ENCODE measurements around the gene LPIN3. TPM values are rescaled to one million over a fixed set of nuclear protein-coding genes. Genes with fewer than 3 reads are reported as not detected.

Gene LPIN3
- total RNA-seq, 2 donors from 2014 or later, result 2.5 to 2.6 TPM

- Mint-ChIP-seq H3K4me3 (no peak overlapping the region), H3K27ac (no peak overlapping the region), H3K9me3 (no peaks in the 10 kb centered on the region), H3K27me3 (ENCODE audit: low read depth) (no peaks in the 10 kb centered on the region), H3K36me3 (ENCODE audit: insufficient read depth in 2 of 2) (no peaks in the 10 kb centered on the region), H3K4me1 (ENCODE audit: low read depth) (no peaks in the 10 kb centered on the region)
- DNase-seq (no peak), ATAC-seq (replicated peaks in 1 of 2) (no peak)
These were observed 8.0 kb downstream of the LPIN3 start for GRCh38 chr20:41348430-41349172.

- no peak for ATAC-seq (replicated peaks in 1 of 2)
- Mint-ChIP-seq H3K27me3 (ENCODE audit: low read depth) (no peaks in the 10 kb centered on the region), H3K4me3 (no peak overlapping the region), H3K36me3 (ENCODE audit: insufficient read depth in 2 of 2) (no peaks in the 10 kb centered on the region), H3K4me1 (ENCODE audit: low read depth) (no peaks in the 10 kb centered on the region), H3K27ac (no peak overlapping the region), H3K9me3 (no peaks in the 10 kb centered on the region)
- DNase-seq, result no peak
These were observed 8.6 kb downstream of the LPIN3 start for GRCh38 chr20:41349266-41349665.

- DNase-seq (no peak), ATAC-seq (replicated peaks in 1 of 2) (no peak)
- Mint-ChIP-seq H3K9me3 (no peaks in the 10 kb centered on the region), H3K4me3 (no peak overlapping the region), H3K36me3 (ENCODE audit: insufficient read depth in 2 of 2) (no peaks in the 10 kb centered on the region), H3K27ac (no peak overlapping the region), H3K27me3 (ENCODE audit: low read depth) (no peaks in the 10 kb centered on the region), H3K4me1 (ENCODE audit: low read depth) (no peaks in the 10 kb centered on the region)
These were observed 9.3 kb downstream of the LPIN3 start for GRCh38 chr20:41349943-41350342.

GRCh38 chr20:41350408-41350962, 9.9 kb downstream of the LPIN3 start:
- no peak overlapping the region for H3K4me3 Mint-ChIP-seq
- no peak for ATAC-seq (replicated peaks in 1 of 2)
- H3K36me3 Mint-ChIP-seq (ENCODE audit: insufficient read depth in 2 of 2), result no peaks in the 10 kb centered on the region
- DNase-seq, result no peak
- no peaks in the 10 kb centered on the region for H3K9me3 Mint-ChIP-seq
- H3K27me3 Mint-ChIP-seq (ENCODE audit: low read depth), result no peaks in the 10 kb centered on the region
- no peak overlapping the region for H3K27ac Mint-ChIP-seq
- no peaks in the 10 kb centered on the region for H3K4me1 Mint-ChIP-seq (ENCODE audit: low read depth)

GRCh38 chr20:41352106-41352505, 11.5 kb downstream of the LPIN3 start:
- H3K4me3 Mint-ChIP-seq, result no peak overlapping the region
- no peaks in the 10 kb centered on the region for H3K27me3 Mint-ChIP-seq (ENCODE audit: low read depth)
- no peaks in the 10 kb centered on the region for H3K4me1 Mint-ChIP-seq (ENCODE audit: low read depth)
- ATAC-seq (replicated peaks in 1 of 2), result no peak
- H3K36me3 Mint-ChIP-seq (ENCODE audit: insufficient read depth in 2 of 2), result no peaks in the 10 kb centered on the region
- no peak overlapping the region for H3K27ac Mint-ChIP-seq
- H3K9me3 Mint-ChIP-seq, result no peaks in the 10 kb centered on the region
- no peak for DNase-seq

- no peak for ATAC-seq (replicated peaks in 1 of 2)
- Mint-ChIP-seq H3K36me3 (ENCODE audit: insufficient read depth in 2 of 2) (no peaks in the 10 kb centered on the region), H3K27ac (no peak overlapping the region), H3K4me3 (no peak overlapping the region), H3K27me3 (ENCODE audit: low read depth) (no peaks in the 10 kb centered on the region), H3K4me1 (ENCODE audit: low read depth) (no peaks in the 10 kb centered on the region), H3K9me3 (no peaks in the 10 kb centered on the region)
- DNase-seq, result no peak
These were observed 12.0 kb downstream of the LPIN3 start for GRCh38 chr20:41352666-41353065.

- ATAC-seq (replicated peaks in 1 of 2) (no peak), DNase-seq (no peak)
- no peak overlapping the region for H3K27ac Mint-ChIP-seq
These were observed 12.9 kb downstream of the LPIN3 start for GRCh38 chr20:41353530-41353929.

GRCh38 chr20:41355192-41355591, 14.6 kb downstream of the LPIN3 start:
- no peak for DNase-seq
- no peaks in the 10 kb centered on the region for H3K36me3 Mint-ChIP-seq (ENCODE audit: insufficient read depth in 2 of 2)
- H3K27me3 Mint-ChIP-seq (ENCODE audit: low read depth), result no peaks in the 10 kb centered on the region
- H3K4me3 Mint-ChIP-seq, result no peak overlapping the region
- no peak for ATAC-seq (replicated peaks in 1 of 2)
- H3K27ac Mint-ChIP-seq, result no peak overlapping the region
- H3K9me3 Mint-ChIP-seq, result no peaks in the 10 kb centered on the region
- no peaks in the 10 kb centered on the region for H3K4me1 Mint-ChIP-seq (ENCODE audit: low read depth)

More at GRCh38 chr20:41353530-41353929, 12.9 kb downstream of the LPIN3 start:
- Mint-ChIP-seq H3K4me3 (no peak overlapping the region), H3K4me1 (ENCODE audit: low read depth) (no peaks in the 10 kb centered on the region), H3K9me3 (no peaks in the 10 kb centered on the region), H3K27me3 (ENCODE audit: low read depth) (no peaks in the 10 kb centered on the region), H3K36me3 (ENCODE audit: insufficient read depth in 2 of 2) (no peaks in the 10 kb centered on the region)

GRCh38 chr20:41355598-41356203, 15.1 kb downstream of the LPIN3 start:
- no peak overlapping the region for H3K4me3 Mint-ChIP-seq
- no peak overlapping the region for H3K27ac Mint-ChIP-seq
- no peak for DNase-seq

GRCh38 chr20:41356951-41357350, 16.3 kb downstream of the LPIN3 start:
- H3K27me3 Mint-ChIP-seq (ENCODE audit: low read depth), result no peaks in the 10 kb centered on the region
- H3K4me3 Mint-ChIP-seq, result no peak overlapping the region
- ATAC-seq (replicated peaks in 1 of 2) (no peak), DNase-seq (no peak)
- no peaks in the 10 kb centered on the region for H3K9me3 Mint-ChIP-seq
- no peaks in the 10 kb centered on the region for H3K4me1 Mint-ChIP-seq (ENCODE audit: low read depth)
- H3K27ac Mint-ChIP-seq, result no peak overlapping the region
- no peaks in the 10 kb centered on the region for H3K36me3 Mint-ChIP-seq (ENCODE audit: insufficient read depth in 2 of 2)

More at GRCh38 chr20:41355598-41356203, 15.1 kb downstream of the LPIN3 start:
- Mint-ChIP-seq H3K36me3 (ENCODE audit: insufficient read depth in 2 of 2) (no peaks in the 10 kb centered on the region), H3K9me3 (no peaks in the 10 kb centered on the region), H3K4me1 (ENCODE audit: low read depth) (no peaks in the 10 kb centered on the region), H3K27me3 (ENCODE audit: low read depth) (no peaks in the 10 kb centered on the region)
- ATAC-seq (replicated peaks in 1 of 2), result no peak

- ATAC-seq (replicated peaks in 1 of 2), result no peak
- Mint-ChIP-seq H3K9me3 (no peaks in the 10 kb centered on the region), H3K4me1 (ENCODE audit: low read depth) (no peaks in the 10 kb centered on the region), H3K36me3 (ENCODE audit: insufficient read depth in 2 of 2) (no peaks in the 10 kb centered on the region), H3K27me3 (ENCODE audit: low read depth) (no peaks in the 10 kb centered on the region), H3K4me3 (no peak overlapping the region), H3K27ac (no peak overlapping the region)
- no peak for DNase-seq
These were observed 17.0 kb downstream of the LPIN3 start for GRCh38 chr20:41357424-41358163.

- Mint-ChIP-seq H3K4me1 (ENCODE audit: low read depth) (no peaks in the 10 kb centered on the region), H3K27ac (no peak overlapping the region), H3K4me3 (no peak overlapping the region)
These were observed 17.6 kb downstream of the LPIN3 start for GRCh38 chr20:41358230-41358629.

GRCh38 chr20:41358717-41359116, 18.1 kb downstream of the LPIN3 start:
- H3K4me3 Mint-ChIP-seq, result no peak overlapping the region
- H3K27me3 Mint-ChIP-seq (ENCODE audit: low read depth), result no peaks in the 10 kb centered on the region
- no peak for DNase-seq
- H3K36me3 Mint-ChIP-seq (ENCODE audit: insufficient read depth in 2 of 2), result no peaks in the 10 kb centered on the region
- no peak overlapping the region for H3K27ac Mint-ChIP-seq
- no peak for ATAC-seq (replicated peaks in 1 of 2)
- H3K4me1 Mint-ChIP-seq (ENCODE audit: low read depth), result no peaks in the 10 kb centered on the region
- H3K9me3 Mint-ChIP-seq, result no peaks in the 10 kb centered on the region

More at GRCh38 chr20:41358230-41358629, 17.6 kb downstream of the LPIN3 start:
- H3K27me3 Mint-ChIP-seq (ENCODE audit: low read depth), result no peaks in the 10 kb centered on the region
- no peaks in the 10 kb centered on the region for H3K9me3 Mint-ChIP-seq
- DNase-seq, result no peak
- H3K36me3 Mint-ChIP-seq (ENCODE audit: insufficient read depth in 2 of 2), result no peaks in the 10 kb centered on the region
- no peak for ATAC-seq (replicated peaks in 1 of 2)

Data from activated T-cell treated with anti-CD3 and anti-CD28 coated beads, Interleukin-2, amount 50 U/mL, for 72 hours (primary cell).